GM12872 (cell line): Measurements from ENCODE around the gene ATP11A.

ENCODE experiments used
- TF ChIP-seq, protein P1 (sequence below): IDR thresholded peaks from 3 replicates; pipeline ENCODE4 v1.5.1; 2011; ENCODE audit warnings: low read depth, mild to moderate bottlenecking, low read length, moderate library complexity; ENCODE audit not compliant: insufficient read depth

ATP11A gene

DNA sequence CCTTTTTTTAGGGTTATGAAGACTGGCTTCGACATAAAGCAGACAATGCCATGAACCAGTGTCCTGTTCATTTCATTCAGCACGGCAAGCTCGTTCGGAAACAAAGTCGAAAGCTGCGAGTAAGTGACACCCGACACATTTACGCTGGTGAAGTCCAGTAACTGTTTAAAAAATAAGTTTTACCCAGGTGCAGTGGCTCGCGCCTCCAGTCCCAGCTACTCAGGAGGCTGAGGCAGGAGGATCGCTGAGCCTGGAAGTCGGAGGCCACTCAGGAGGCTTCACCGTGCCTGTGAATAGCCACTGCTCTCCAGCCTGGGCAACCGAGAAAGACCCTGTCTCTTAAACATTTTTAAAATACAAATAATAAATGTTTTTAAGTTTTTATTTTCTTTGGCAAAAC lies 120.8 kb downstream of the ATP11A start:
- TF ChIP-seq, protein P1, sequence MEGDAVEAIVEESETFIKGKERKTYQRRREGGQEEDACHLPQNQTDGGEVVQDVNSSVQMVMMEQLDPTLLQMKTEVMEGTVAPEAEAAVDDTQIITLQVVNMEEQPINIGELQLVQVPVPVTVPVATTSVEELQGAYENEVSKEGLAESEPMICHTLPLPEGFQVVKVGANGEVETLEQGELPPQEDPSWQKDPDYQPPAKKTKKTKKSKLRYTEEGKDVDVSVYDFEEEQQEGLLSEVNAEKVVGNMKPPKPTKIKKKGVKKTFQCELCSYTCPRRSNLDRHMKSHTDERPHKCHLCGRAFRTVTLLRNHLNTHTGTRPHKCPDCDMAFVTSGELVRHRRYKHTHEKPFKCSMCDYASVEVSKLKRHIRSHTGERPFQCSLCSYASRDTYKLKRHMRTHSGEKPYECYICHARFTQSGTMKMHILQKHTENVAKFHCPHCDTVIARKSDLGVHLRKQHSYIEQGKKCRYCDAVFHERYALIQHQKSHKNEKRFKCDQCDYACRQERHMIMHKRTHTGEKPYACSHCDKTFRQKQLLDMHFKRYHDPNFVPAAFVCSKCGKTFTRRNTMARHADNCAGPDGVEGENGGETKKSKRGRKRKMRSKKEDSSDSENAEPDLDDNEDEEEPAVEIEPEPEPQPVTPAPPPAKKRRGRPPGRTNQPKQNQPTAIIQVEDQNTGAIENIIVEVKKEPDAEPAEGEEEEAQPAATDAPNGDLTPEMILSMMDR = no peak

DNA sequence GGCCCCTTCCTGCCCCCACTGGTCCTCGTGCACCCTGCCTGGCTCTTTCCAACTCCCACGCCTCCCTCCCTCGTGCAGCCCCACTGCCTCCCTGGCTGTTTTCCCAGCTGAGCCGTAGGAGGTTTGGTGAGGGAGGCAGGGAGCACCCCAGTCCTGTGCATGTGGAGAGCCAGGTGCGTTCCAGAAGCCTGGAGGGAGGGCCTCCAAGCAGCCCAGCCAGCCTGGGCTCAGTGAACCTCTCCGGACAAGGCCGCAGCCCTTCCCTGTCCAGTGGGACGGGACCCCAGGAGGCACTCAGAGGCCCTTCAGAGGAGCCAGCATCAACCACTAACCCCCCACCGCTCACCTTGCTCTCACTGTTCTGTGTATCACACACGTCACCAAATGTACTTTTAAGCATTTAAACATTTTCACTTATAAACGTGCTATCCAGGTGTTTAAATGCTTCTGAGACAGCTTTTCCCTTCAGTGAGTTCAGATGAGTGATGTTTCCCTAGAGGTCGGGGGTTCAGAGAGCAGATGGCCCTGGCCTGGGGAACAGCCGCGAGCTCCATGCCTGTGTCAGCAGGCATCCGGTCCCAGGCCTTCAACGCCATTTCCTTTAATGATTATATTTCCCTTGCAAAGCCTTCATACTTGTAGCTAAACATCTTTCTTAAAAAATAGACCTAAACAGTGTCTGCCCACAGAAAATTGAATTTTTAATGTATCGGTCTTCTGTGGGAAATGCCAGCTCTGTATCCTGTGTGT lies 122.6 kb downstream of the ATP11A start:
- TF ChIP-seq, protein P1 = no peak

DNA sequence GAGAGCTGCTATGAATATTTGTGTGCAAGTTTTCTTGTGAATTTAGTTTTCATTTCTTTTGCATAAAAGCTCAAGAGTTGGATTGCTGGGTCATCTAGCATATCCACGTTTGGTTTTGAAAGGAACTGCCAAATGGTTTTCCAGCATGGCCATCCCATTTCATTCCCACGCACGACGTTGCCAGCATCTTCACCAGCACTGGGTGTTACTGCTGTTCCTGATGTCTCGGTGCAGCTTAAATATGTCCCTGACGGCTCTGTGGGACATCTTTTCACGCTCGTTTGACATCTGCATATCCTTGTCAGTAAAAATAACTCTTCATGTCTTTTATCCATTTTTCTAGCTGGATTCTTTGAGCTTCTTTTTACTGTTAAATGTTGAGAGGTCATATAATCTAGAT lies 123.7 kb downstream of the ATP11A start:
- TF ChIP-seq, protein P1 = no peak

DNA sequence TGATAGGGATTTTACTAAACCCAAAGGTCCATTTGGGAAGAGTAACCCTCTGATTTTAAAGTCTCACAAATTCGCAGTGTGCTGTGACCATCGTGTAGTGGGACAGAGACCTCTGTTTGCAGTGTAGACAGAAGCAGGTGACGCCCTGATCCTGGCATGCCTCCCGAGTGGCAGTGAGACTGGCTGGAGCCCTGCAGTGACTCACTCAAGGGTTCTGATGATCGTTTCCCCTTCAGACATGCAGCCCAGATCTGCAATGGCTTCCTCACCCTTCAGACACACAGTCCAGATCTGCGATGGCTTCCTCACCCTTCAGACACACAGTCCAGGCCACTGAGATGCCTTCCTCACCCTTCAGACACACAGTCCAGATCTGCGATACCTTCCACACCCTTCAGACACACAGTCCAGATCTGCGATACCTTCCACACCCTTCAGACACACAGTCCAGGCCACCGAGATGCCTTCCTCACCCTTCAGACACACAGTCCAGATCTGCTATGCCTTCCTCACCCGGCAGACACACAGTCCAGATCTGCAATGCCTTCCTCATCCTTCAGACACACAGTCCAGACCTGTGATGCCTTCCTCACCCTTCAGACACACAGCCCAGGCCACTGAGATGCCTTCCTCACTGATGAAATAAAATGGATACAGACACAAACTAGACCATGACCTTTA lies 125.2 kb downstream of the ATP11A start:
- TF ChIP-seq, protein P1 = no peak

DNA sequence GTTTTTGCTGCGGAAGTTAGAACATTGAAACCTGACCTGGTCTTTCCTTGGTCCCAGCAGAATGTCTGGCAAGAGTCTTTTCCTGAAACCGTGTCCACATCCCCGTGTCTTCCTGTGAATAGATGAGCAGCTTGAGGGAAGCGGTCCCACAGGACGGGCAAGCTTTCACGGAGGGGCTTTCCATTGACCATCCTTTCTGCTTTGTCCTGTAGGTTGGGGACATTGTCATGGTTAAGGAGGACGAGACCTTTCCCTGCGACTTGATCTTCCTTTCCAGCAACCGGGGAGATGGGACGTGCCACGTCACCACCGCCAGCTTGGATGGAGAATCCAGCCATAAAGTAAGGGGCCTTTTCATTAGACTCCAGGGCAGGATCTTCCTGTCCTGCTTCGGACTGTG lies 126.0 kb downstream of the ATP11A start:
- TF ChIP-seq, protein P1 = no peak

DNA sequence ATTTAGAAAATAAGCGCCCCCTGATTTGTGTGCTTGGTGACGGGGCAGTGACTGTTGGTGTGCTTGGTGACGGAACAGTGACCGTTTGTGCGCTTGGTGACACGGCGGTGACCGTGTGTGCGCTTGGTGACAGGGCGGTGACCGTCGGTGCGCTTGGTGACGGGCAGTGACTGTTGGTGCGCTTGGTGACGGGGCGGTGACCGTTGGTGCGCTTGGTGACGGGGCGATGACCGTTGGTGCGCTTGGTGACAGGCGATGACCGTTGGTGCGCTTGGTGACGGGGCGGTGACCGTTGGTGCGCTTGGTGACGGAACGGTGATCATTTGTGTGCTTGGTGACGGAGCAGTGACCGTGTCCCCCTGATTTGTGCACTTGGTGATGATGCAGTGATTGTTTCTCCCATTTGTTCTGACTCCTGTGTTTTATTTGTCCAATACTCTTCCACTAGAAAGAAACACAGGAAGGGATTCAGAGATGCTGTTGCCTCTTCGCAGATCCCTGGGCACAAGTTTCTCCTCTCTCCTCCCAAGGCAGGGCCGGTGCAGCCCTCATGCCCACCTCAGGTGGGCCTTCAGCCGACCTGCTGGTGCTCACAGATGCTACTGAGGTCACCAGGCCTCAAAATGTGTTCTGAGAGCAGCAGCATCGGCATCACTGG lies 128.3 kb downstream of the ATP11A start:
- TF ChIP-seq, protein P1 = no peak

DNA sequence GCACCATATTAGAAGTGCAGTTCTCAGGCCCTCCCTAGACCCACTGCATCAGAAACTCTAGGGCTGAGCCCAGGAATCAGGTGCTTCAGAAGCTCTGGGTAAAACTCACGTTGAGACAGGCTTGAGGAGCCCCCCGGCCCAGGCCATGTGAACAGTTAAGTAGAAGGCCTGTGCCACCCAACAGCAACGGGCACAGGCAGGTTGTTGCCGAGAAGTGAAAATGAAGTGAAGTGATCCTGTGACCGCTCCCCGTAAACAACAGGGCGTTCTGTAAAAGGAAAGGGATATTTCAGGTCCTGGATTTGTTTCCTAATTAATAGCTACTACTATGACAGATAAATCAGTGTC lies 128.8 kb downstream of the ATP11A start:
- TF ChIP-seq, protein P1 = no peak
